ENCODE measurements around the gene OR13H1.
"Not testable (repeated sequence)": the region's sequence is repeated elsewhere in the genome, so short reads cannot be mapped to it uniquely, and the experiment has no call there.

The OR13H1 gene

DNA sequence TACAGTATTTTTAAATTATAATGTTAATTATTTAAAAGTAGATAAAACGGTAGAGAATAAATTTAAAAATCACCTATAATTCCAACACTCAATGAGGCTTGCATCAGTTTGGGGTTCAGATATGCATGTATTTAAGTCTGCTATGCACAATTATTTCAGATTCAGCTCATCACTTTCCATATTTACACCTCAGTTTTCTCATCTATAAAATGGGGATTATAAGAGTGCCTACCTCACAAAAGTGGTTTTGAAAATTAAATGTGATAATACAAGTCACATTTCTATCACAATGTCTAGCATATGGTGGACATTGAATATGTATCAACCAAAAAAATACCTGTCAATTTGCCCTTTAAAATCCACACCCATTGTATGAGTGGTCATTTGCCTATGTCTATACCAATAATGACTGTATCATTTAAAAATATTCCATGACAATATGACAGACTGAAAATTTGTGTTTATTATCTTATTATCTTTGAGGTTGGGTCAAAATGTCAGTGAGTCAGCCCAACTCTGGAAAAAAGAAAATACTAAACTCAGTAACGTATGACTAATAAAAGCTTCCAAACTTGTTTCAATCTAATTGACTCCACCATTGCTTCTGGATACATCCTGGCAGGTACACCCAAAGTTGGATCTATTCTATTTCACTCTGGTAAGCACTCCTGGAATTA lies 20.8 kb downstream of the OR13H1 start:
- no peak for TF ChIP-seq CTCF (conservative IDR thresholded peaks at IDR 0.05; ENCODE audit: low read depth, low read length)
- H3K4me3 ChIP-seq (ENCODE audit: low read depth, low read length) = no peak overlapping the region
- DNase-seq (ENCODE audit: low read depth) = no peak

DNA sequence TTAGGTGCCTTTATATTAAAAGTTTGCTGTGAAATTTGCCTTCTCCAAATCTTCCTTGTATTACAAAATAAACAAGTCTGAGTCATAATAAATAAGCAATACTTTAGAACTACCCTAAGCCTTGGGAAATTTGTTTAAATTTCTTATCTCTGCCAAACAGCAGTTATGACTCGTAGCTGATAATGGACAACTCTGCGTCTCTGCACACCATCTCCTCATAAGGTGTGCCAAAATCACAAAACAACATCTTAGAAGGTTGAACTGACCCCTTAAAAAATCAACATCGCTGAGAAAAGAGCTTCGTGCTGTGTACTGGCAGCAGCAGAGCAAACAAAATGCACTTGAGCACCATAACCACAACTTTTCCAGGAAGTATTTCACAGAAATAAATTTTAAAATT lies 22.0 kb downstream of the OR13H1 start:
- TF ChIP-seq CTCF (conservative IDR thresholded peaks at IDR 0.05; ENCODE audit: low read depth, low read length) = no peak
- no peak overlapping the region for H3K4me3 ChIP-seq (ENCODE audit: low read depth, low read length)
- no peak for DNase-seq (ENCODE audit: low read depth)

DNA sequence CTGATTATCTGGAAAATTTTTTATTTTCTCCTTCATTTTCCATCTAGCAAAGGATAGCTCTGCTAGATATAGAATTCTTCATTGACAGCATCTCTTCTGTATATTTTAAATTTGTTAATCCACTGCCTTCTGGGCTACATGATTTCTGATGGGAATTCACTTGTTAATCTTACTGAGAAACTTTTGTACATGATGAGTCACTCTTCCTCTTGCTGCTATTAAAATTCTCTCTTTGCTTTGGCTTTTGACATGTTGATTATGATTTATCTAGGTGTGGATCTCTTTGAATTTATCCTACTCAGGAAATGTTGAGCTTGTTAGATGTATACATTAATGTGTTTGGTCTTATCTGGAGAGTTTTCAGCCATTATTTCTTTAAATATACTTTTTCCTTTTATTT lies 27.5 kb downstream of the OR13H1 start:
- no peak for TF ChIP-seq CTCF (conservative IDR thresholded peaks at IDR 0.05; ENCODE audit: low read depth, low read length)
- no peak overlapping the region for H3K4me3 ChIP-seq (ENCODE audit: low read depth, low read length)
- DNase-seq (ENCODE audit: low read depth) = no peak

DNA sequence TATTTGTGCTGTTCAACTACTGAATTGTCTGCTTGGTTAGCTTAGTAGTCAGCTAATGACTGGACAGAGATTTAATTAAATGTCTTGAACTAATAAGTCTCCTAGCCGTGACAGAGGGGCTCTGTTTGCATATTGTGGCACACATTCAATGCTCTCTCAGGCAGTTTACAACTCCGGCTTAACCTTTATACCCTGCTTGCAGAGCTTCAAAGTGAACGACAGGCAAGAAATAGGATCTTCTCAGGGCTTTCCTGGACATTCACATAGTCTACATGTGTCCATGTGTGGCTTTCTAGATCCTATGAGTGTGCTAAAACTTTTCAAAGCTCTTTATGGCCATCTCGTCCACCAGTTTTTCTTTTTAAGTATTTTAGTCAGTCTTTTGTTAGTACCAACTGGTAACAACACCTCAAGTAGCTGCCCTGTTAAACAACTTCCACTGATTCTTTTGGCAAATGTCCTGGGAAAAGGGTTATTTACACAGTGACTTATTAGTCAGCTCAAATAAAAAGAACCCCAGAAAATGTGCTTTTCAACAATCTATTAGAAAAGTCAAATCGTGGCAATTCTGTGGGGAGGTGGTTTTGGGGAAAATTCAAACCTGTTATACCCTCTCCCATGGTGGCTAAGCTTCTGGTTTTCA lies 28.6 kb downstream of the OR13H1 start:
- DNase-seq (ENCODE audit: low read depth) = no peak

DNA sequence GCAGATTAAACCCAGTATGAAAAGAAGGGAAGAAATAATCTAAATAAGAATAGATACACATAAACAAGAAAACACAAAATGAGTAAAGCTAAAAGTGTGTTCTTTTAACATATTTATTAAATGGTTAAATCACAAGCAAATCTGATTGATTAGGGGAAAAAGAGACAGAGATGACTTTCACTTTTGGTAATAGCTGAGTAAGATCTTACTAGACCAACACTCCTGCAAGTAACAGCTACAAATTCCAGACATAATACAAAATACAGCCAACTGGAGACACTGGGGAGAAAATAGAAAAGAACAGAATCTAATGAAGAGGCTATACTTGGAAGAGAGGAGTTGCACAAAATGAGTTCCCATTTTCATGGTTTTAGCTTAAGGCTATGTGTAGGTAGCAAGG lies 33.5 kb downstream of the OR13H1 start:
- TF ChIP-seq CTCF (conservative IDR thresholded peaks at IDR 0.05; ENCODE audit: low read depth, low read length) = no peak
- H3K4me3 ChIP-seq (ENCODE audit: low read depth, low read length) = no peak overlapping the region
- no peak for DNase-seq (ENCODE audit: low read depth)

More for the DNA sequence above, 28.6 kb downstream of the OR13H1 start:
- TF ChIP-seq CTCF (conservative IDR thresholded peaks at IDR 0.05; ENCODE audit: low read depth, low read length) = no peak
- no peak overlapping the region for H3K4me3 ChIP-seq (ENCODE audit: low read depth, low read length)

DNA sequence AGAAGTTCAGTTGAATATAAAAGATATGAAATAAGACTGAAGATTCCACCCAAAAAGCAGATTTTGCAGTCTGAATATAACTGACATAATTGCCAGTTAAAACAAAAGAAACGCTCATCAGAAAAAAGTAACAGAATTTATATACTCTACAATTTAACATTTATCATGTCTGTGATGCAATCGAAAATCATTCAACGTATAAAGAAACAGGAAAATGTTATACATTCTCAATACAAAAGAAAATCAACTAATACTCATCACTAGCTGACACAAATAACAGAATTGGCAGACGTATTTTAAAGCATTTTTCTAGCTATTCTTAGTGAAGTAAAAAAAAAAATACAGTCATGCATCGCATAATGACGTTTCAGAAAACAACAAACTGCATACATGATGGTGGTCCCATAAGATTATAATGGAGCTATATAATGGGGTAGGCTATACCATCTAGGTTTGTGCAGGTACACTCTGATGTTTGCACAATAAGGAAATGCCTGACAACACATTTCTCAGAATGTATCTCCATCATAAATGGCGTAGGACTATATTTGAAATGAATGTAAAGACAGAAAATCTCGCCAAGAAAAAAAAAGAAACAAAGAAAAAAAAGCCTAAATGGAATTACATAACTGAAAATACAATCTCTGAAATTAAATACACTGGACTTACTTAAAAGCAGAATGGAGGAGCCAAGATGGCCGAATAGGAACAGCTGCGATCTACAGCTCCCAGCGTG lies 34.3 kb downstream of the OR13H1 start:
- DNase-seq (ENCODE audit: low read depth) = no peak

DNA sequence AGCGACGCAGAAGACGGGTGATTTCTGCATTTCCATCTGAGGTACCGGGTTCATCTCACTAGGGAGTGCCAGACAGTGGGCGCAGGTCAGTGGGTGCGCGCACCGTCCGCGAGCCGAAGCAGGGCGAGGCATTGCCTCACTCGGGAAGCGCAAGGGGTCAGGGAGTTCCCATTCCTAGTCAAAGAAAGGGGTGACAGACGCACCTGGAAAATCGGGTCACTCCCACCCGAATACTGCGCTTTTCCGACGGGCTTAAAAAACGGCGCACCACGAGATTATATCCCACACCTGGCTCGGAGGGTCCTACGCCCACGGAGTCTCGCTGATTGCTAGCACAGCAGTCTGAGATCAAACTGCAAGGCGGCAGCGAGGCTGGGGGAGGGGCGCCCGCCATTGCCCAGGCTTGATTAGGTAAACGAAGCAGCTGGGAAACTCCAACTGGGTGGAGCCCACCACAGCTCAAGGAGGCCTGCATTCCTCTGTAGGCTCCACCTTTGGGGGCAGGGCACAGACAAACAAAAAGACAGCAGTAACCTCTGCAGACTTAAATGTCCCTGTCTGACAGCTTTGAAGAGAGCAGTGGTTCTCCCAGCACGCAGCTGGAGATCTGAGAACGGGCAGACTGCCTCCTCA lies 35.0 kb downstream of the OR13H1 start:
- not testable (repeated sequence) for H3K4me3 ChIP-seq (ENCODE audit: low read depth, low read length); DNase-seq (ENCODE audit: low read depth)

More for the DNA sequence above, 34.3 kb downstream of the OR13H1 start:
- no peak for TF ChIP-seq CTCF (conservative IDR thresholded peaks at IDR 0.05; ENCODE audit: low read depth, low read length)
- H3K4me3 ChIP-seq (ENCODE audit: low read depth, low read length) = no peak overlapping the region

Data from choroid plexus epithelial cell (primary cell).